ENCODE measurements around the gene CYP2F1. TPM values are rescaled to one million over a fixed set of nuclear protein-coding genes. Genes with fewer than 3 reads are reported as not detected.
A peak's percentile ranks its signal among the peaks of the same experiment; 100 is the strongest.
"Not testable (repeated sequence)": the region's sequence is repeated elsewhere in the genome, so short reads cannot be mapped to it uniquely, and the experiment has no call there.

The CYP2F1 gene
- total RNA-seq, 6 experiments from 2014 or later: not detected

GRCh38 chr19:41131186-41131585 is 17.0 kb downstream of the CYP2F1 start:
- no peaks in the 10 kb centered on the region for H3K27me3 ChIP-seq
- H3K4me1 ChIP-seq: peaks cover 0 to 11% (median 2%) of the 10 kb centered on the region in 4 donors
- intact Hi-C loops (cut with DNase I): no loop called here
- H3K27ac ChIP-seq: no peak overlapping the region
- no peaks in the 10 kb centered on the region for H3K36me3 ChIP-seq
- DNase-seq: no peak
- no peak for ATAC-seq
- TF ChIP-seq POLR2A (IDR thresholded peaks at IDR 0.05): no peak
- no peak for TF ChIP-seq CTCF (IDR thresholded peaks at IDR 0.05)
- H3K9me3 ChIP-seq: no peaks in the 10 kb centered on the region
- H3K4me3 ChIP-seq: no peak overlapping the region
- 64% methylated on average over 1 of the region's 5 CpGs for WGBS (ENCODE audit: insufficient coverage, low coverage, low lambda C conversion rate, missing lambda C conversion rate)

DNA sequence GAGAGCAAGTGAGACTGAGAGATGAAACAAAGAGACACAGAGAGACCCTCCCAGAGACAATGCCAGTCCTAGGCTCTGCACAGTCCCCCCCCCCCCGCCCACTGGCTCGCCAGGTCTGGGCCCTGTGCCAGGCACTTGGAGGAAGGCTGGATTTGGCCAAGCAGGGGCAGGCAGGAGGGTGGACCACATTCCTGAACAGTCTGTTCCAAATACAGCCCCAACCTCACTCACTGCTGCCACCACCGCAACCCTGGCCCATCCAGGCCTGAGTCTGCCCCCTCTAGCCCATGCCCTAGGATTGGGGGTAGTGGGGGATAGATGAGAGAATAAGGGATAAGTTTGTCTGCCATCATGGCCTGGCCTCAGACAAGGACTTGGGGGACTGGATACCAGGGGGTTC is 19.0 kb downstream of the CYP2F1 start:
- no peak for DNase-seq

DNA sequence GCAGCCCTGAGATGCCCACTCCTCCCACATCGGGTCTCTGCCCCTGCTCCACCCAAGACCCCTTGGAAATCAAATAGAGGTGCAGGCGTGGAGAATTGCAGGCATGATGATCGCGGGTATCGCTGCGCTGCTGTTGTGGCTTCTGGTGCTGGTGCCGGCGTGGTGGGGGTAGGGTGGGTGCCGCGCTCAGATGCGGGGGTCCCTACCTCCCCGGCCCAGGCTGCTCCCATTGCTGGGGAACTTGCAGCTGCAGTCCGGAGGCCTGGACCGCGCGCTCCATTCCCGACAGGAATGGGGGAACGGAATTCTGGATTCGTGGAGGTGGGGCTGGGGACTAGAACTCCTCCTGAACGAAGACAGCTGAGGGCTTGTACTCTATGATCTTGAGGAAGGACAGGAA is 20.4 kb downstream of the CYP2F1 start:
- Histone ChIP-seq H3K9me3 (no peaks in the 10 kb centered on the region), H3K36me3 (no peaks in the 10 kb centered on the region), H3K4me3 (no peak overlapping the region), H3K27ac (no peak overlapping the region), H3K27me3 (no peaks in the 10 kb centered on the region), H3K4me1 (no peaks in the 10 kb centered on the region)
- no peak for DNase-seq
- ATAC-seq: no peak
- TF ChIP-seq CTCF (IDR thresholded peaks at IDR 0.05) (no peak), POLR2A (IDR thresholded peaks at IDR 0.05) (no peak)
- intact Hi-C loops (cut with DNase I): no loop called here
- 72% methylated on average over 3 of the region's 20 CpGs for WGBS (ENCODE audit: insufficient coverage, low coverage, low lambda C conversion rate, missing lambda C conversion rate)

More for the DNA sequence above, 19.0 kb downstream of the CYP2F1 start:
- intact Hi-C loops (cut with DNase I): no loop called here
- H3K4me1 ChIP-seq: no peaks in the 10 kb centered on the region
- H3K27me3 ChIP-seq: no peaks in the 10 kb centered on the region
- H3K4me3 ChIP-seq: no peak overlapping the region
- 75% methylated on average over 1 of the region's 3 CpGs for WGBS (ENCODE audit: insufficient coverage, low coverage, low lambda C conversion rate, missing lambda C conversion rate)
- no peaks in the 10 kb centered on the region for H3K36me3 ChIP-seq
- no peak for TF ChIP-seq POLR2A (IDR thresholded peaks at IDR 0.05)
- TF ChIP-seq CTCF (IDR thresholded peaks at IDR 0.05): no peak
- ATAC-seq: no peak
- no peak overlapping the region for H3K27ac ChIP-seq
- no peaks in the 10 kb centered on the region for H3K9me3 ChIP-seq

- H3K9me3 ChIP-seq; intact Hi-C loops (cut with DNase I); H3K4me1 ChIP-seq; H3K36me3 ChIP-seq; H3K27me3 ChIP-seq: not testable (repeated sequence)
- ATAC-seq: peak; percentile 91 to 96 (median 92)
- peak in 1 of 4 donors; percentile 6 for TF ChIP-seq CTCF (IDR thresholded peaks at IDR 0.05)
- Histone ChIP-seq H3K27ac (peak overlapping the region in 1 of 3 donors; percentile 24), H3K4me3 (peak overlapping the region; percentile 30 to 51 (median 32))
- DNase-seq: peak in 2 of 3 donors; percentile 57 to 84
- 24% methylated on average over 24 of the region's 76 CpGs for WGBS (ENCODE audit: insufficient coverage, low coverage, low lambda C conversion rate, missing lambda C conversion rate)
These were observed 21.5 kb downstream of the CYP2F1 start for GRCh38 chr19:41135390-41136384.
